ENCODE results near the gene ZSCAN32. TPM values are rescaled to one million over a fixed set of nuclear protein-coding genes. Genes with fewer than 3 reads are reported as not detected.

ZSCAN32 gene
- total RNA-seq, 1 experiment from 2014 or later = 26.1 TPM

DNA sequence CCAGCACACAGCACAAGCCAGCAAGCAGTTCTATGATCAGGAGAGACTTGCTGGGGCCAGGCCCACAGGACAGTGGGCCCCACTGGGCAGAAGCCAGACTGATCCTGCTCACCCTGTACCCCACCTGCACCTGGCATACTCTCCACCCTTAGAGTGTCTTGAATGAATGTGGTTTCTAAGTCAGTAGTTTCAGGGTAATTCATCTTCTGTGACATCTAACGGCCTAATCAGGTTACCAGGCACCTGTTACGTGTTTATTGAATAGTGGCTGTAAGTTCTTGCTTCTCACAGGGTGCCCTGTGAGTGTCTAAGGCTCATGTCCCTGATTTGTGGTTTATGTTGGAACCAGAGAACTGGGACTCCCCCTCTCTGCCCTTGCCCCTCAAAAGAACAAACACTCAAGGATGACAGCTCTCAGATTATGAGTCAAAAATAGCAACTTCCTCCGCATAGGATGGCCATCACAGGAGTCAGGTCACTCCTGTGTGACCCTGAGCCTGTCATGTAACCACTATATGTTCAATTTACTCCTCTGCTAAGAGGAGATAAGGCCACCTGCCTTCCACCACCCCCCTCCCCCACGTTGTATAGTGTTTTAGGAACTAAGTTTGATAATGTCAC lies 52.1 kb downstream of the ZSCAN32 start:
- Mint-ChIP-seq H3K4me3 (ENCODE audit: low read depth, unreplicated experiment) (no peak overlapping the region), H3K27ac (ENCODE audit: unreplicated experiment) (no peak overlapping the region), H3K36me3 (ENCODE audit: insufficient read depth, unreplicated experiment) (no peaks in the 10 kb centered on the region), H3K27me3 (ENCODE audit: unreplicated experiment) (peaks cover 31% of the 10 kb centered on the region), H3K9me3 (ENCODE audit: low read depth, unreplicated experiment) (peaks cover 2% of the 10 kb centered on the region), H3K4me1 (ENCODE audit: low read depth, unreplicated experiment) (no peaks in the 10 kb centered on the region)
- no TSS peak for BruUV-seq (replicated peaks)
- CTCF ChIA-PET = no interaction called here
- TF ChIP-seq, protein P1, sequence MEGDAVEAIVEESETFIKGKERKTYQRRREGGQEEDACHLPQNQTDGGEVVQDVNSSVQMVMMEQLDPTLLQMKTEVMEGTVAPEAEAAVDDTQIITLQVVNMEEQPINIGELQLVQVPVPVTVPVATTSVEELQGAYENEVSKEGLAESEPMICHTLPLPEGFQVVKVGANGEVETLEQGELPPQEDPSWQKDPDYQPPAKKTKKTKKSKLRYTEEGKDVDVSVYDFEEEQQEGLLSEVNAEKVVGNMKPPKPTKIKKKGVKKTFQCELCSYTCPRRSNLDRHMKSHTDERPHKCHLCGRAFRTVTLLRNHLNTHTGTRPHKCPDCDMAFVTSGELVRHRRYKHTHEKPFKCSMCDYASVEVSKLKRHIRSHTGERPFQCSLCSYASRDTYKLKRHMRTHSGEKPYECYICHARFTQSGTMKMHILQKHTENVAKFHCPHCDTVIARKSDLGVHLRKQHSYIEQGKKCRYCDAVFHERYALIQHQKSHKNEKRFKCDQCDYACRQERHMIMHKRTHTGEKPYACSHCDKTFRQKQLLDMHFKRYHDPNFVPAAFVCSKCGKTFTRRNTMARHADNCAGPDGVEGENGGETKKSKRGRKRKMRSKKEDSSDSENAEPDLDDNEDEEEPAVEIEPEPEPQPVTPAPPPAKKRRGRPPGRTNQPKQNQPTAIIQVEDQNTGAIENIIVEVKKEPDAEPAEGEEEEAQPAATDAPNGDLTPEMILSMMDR (IDR thresholded peaks at IDR 0.05; ENCODE audit: unreplicated experiment) = no peak
- intact Hi-C loops (cut with micrococcal nuclease; ENCODE audit: unreplicated experiment) = no loop called here
- DNase-seq = no peak

DNA sequence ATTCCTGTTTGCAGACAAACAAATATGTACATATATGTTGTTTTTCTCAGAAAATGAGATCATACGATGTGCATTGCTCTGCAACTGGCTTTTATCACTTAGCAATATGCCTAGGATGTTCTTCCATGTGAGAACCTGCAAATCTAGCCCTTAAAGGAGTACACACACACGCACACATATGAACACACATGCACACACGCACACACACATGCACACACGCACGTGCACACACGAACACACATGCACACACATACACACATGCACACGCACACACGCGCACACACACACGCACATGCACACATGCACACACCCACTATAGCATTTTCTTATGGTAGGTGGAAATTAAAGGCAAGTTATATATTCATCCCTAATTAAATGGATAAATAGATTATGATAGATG lies 53.2 kb downstream of the ZSCAN32 start:
- intact Hi-C loops (cut with micrococcal nuclease; ENCODE audit: unreplicated experiment) = no loop called here
- no peak overlapping the region for H3K4me3 Mint-ChIP-seq (ENCODE audit: low read depth, unreplicated experiment)
- H3K36me3 Mint-ChIP-seq (ENCODE audit: insufficient read depth, unreplicated experiment) = no peaks in the 10 kb centered on the region
- BruUV-seq (replicated peaks) = no TSS peak
- H3K9me3 Mint-ChIP-seq (ENCODE audit: low read depth, unreplicated experiment) = peaks cover 2% of the 10 kb centered on the region
- CTCF ChIA-PET = no interaction called here
- TF ChIP-seq, protein P1 (IDR thresholded peaks at IDR 0.05; ENCODE audit: unreplicated experiment) = no peak
- H3K4me1 Mint-ChIP-seq (ENCODE audit: low read depth, unreplicated experiment) = no peaks in the 10 kb centered on the region
- DNase-seq = no peak
- peaks cover 31% of the 10 kb centered on the region for H3K27me3 Mint-ChIP-seq (ENCODE audit: unreplicated experiment)
- H3K27ac Mint-ChIP-seq (ENCODE audit: unreplicated experiment) = no peak overlapping the region

DNA sequence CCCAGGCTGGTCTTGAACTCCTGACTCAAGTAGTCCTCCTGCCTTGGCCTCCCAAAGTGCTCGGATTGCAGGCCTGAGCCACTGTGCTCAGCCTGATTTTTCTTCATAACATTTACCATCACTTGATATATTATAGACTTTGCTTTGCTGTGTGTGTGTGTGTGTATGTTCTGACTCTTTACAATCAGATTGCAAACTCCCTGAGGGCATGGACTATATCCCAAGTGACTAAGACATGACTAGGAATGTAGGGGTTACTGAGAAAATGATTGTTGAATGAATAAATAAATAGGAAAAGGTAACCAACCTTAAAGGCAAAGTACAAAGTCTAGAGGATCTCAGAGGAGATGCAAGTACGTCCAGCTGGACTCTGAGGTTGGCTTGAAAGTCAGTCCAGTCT lies 54.8 kb downstream of the ZSCAN32 start:
- TF ChIP-seq, protein P1 (IDR thresholded peaks at IDR 0.05; ENCODE audit: unreplicated experiment) = no peak
- CTCF ChIA-PET = no interaction called here
- DNase-seq = no peak
- Mint-ChIP-seq H3K27me3 (ENCODE audit: unreplicated experiment) (peaks cover 31% of the 10 kb centered on the region), H3K36me3 (ENCODE audit: insufficient read depth, unreplicated experiment) (no peaks in the 10 kb centered on the region), H3K4me1 (ENCODE audit: low read depth, unreplicated experiment) (no peaks in the 10 kb centered on the region), H3K9me3 (ENCODE audit: low read depth, unreplicated experiment) (peaks cover 2% of the 10 kb centered on the region), H3K4me3 (ENCODE audit: low read depth, unreplicated experiment) (no peak overlapping the region), H3K27ac (ENCODE audit: unreplicated experiment) (no peak overlapping the region)
- intact Hi-C loops (cut with micrococcal nuclease; ENCODE audit: unreplicated experiment) = no loop called here
- BruUV-seq (replicated peaks) = no TSS peak

Other genes starting within 250 kb of the ZSCAN32 start
- gene OR1F1, start 212.8 kb downstream of the ZSCAN32 start, total RNA-seq (2022) = 0.40 and 0.54 TPM in 2 replicates
- 12.7 and 14.6 TPM in 2 replicates for gene ZNF200, start 165.8 kb downstream of the ZSCAN32 start, total RNA-seq (2022)
- not detected in 2 replicates for gene MEFV, start 144.4 kb downstream of the ZSCAN32 start, total RNA-seq (2022)
- 46.9 and 51.2 TPM in 2 replicates for gene ZNF263, start 117.5 kb downstream of the ZSCAN32 start, total RNA-seq (2022)
- gene TIGD7, start 95.6 kb downstream of the ZSCAN32 start, total RNA-seq (2022) = 9.3 and 10.3 TPM in 2 replicates
- gene ZNF75A, start 95.5 kb downstream of the ZSCAN32 start, total RNA-seq (2022) = 46.8 and 50.5 TPM in 2 replicates
- gene OR2C1, start 45.1 kb downstream of the ZSCAN32 start, total RNA-seq (2022) = not detected in 2 replicates
- gene ZNF174, start 211 bp upstream of the ZSCAN32 start, total RNA-seq (2022) = 13.8 and 14.3 TPM in 2 replicates
- 2.7 TPM in 2 replicates for gene ZNF597, start 42.5 kb upstream of the ZSCAN32 start, total RNA-seq (2022)
- 53.2 and 63.4 TPM in 2 replicates for gene NAA60, start 42.7 kb upstream of the ZSCAN32 start, total RNA-seq (2022)
- not detected in 2 replicates for gene C16orf90, start 94.5 kb upstream of the ZSCAN32 start, total RNA-seq (2022)
- gene CLUAP1, start 100.0 kb upstream of the ZSCAN32 start, total RNA-seq (2022) = 28.5 and 30.6 TPM in 2 replicates
- gene NLRC3, start 176.4 kb upstream of the ZSCAN32 start, total RNA-seq (2022) = 0.37 and 0.42 TPM in 2 replicates
- gene SLX4, start 210.6 kb upstream of the ZSCAN32 start, total RNA-seq (2022) = 15.9 and 18.2 TPM in 2 replicates